Subcutaneous adipose tissue (tissue), 4 donors: ENCODE measurements around the gene FRZB. TPM values are rescaled to one million over a fixed set of nuclear protein-coding genes. Genes with fewer than 3 reads are reported as not detected.

Source experiments
- CTCF ChIP-seq: fragments of 450-650 bp; IDR thresholded peaks from one replicate; pipeline ENCODE4 v1.5.1; 2016; ENCODE audit warnings: low read depth, mild to moderate bottlenecking, control low read depth, antibody characterized with exemption, moderate library complexity
- total RNA-seq, 4 donors: library from RNA; depleted of rRNA; stranded (reverse); fragments of >200 nt; gene quantifications; one replicate each; pipeline ENCODE4 v1.1.0, GENCODE V29; 2016

The FRZB gene
- total RNA-seq, 4 donors from 2014 or later, result 0.57 to 8.1 (median 1.6) TPM

GRCh38 chr2:182855376-182855775 lies 11.1 kb downstream of the FRZB start:
- TF ChIP-seq CTCF, result no peak

GRCh38 chr2:182854375-182855105 lies 11.9 kb downstream of the FRZB start:
- no peak for TF ChIP-seq CTCF

DNA sequence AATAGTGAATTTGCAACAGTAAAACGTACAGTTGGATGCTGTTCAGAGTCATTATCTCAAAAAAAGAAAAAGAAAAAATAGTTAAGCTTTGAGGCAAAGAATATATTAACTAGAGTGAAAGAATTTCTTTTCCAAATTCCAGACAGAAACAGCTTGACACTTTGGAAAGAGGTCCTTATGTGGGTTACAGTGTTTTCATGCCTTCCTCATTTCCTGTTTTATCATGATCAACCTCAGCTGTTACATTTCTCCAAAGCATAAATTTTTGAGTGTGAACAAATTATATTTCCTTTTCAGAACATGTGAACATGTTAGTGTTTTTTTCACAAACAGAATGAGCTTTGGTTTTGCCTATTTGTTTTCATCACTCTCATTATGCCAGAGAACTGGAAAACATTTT lies 13.6 kb downstream of the FRZB start:
- no peak for TF ChIP-seq CTCF

DNA sequence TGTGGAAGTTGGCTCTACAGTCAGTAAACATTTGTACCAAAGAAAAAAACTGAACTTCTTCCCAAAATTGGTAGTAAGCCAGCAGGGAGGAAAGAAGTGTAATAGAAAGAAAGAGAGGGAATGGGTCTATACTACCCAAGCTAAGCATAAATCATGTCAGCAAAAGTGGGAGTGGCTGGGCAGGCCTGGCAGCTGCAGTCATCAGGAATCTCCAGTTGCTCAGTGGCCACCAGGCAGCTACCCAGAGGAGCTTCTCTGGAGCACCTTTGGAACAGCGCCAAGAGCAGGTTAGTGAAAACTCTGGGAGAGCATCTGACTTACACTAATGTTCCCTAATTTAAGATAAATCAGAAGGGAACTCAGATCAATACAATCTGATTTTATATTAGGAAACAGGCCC lies 14.3 kb downstream of the FRZB start:
- TF ChIP-seq CTCF, result no peak

DNA sequence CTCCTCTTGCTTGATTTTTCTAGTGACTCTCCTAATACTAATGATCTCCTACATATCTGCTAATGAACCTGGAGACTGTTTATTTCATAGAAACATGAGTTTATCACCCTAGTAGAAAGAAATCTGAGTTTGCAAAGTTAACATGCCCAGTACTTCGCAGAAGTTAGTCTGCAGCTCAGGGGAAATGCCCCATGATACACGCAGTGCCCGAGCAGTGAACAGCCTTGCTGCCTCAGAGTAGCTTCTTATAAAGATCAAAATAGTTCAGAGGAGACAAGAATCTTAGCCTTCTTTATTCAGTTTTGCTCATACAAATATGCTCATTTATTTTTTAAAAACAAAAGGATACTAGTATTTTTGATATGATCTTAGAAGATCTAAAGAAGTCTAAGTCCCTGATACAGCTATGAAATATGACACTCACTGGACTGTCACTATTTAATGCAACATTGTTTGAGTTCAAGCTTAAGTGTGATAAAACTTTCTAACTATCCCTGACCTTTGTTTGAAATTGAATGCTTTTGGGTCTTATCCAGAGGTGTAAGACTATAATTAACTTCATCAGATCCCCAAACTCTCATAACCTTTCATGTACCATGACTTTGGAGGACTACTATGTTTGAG lies 20.5 kb downstream of the FRZB start:
- TF ChIP-seq CTCF, result no peak

DNA sequence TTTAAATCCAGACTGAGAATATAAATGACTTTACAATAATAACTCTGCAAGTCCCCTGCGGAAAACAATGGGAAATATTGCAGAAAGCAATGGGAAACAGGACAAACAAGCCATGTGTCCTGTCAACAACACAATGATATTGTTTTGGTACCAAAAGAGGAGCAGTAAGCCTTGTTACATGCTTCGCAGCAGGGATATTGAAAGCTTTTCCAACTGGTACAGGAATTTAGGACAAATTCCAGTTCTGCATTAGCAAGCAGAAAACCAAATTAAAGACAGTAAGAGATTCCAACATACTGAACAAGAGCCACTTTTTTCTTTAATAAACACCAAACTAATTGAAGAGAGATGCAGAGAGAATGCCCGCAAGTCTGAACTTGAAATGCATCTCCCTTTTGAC lies 30.0 kb downstream of the FRZB start:
- no peak for TF ChIP-seq CTCF

DNA sequence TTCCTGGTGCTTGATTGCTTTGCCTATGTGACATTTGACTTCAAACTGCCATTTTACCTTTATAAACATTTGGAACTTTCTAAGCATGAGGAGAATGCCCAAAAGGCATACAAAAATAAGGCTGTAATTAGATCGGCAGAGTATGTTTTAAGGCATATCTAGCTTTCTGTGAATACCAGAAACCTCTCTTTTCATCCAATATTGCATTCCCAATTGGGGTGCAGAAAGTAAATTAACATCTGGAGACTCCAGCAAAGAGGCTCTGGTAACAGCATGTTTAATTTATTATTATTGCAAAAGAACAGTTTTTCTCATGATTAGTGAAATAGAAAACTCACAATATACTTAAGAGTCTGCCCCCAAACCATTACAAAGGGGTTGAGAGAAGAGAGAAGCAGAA lies 32.1 kb downstream of the FRZB start:
- no peak for TF ChIP-seq CTCF
